GM18907 (cell line): Measurements from ENCODE around the gene GAMT.

Source experiments
- ATAC-seq: cut with Tn5 transposase; IDR thresholded peaks from one replicate; pipeline ENCODE4 v1.9.1; 2021; ENCODE audit warnings: mild to moderate bottlenecking, moderate library complexity; ENCODE audit not compliant: unreplicated experiment

The GAMT gene

DNA sequence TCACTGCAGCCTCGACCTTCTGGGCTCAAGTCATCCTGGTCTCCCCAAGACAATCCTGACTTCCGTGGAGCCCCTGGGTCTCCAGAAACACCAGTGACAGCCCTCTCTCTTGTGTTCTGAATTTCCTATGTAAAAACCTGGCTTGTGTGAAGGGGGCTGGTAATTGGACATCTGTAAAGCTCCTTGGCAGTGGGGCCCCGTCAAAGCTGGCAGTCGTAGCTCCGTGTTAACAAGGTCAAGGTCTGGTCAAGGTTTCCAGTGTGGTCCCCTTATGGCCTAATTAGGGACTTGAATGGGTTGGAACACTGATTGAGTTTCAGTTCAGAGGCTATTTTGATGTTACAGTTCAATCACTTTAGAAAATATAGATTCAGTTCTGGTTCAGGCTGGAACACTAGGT, 50.5 kb downstream of the GAMT start:
- no peak for ATAC-seq

DNA sequence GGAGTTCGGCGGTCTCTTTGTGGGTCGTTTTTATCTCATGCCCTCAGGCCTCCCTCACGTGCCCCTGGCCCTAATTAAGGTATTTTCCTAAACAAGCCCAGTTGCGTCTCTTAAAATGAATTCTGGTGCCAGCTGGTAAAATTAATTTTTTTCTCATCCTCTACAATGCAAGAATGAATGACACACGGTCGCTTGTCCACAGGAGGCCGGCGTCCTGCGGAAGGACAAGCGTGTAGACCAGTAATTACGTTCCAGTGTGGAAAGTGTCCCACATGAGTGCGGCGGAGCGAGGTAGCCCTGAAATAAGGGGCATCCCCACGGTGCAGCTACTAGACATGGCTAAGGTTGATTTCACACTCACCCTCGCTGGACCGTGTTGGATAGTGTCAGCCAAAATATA, 52.1 kb downstream of the GAMT start:
- ATAC-seq: no peak
